Retinal pigment epithelial cell (primary cell): Measurements from ENCODE around the gene RHOH.

Source experiments
- DNase-seq: peaks from one replicate; pipeline ENCODE4 v3.0.0-alpha.2; 2010; ENCODE audit warnings: low read depth
- H3K4me3 ChIP-seq: 2 replicates; pipeline ENCODE4 v1.5.1; 2011; ENCODE audit warnings: mild to moderate bottlenecking, low read length, control low read depth, moderate library complexity
- CTCF ChIP-seq: conservative IDR thresholded peaks from 2 replicates; pipeline ENCODE4 v1.5.1; 2011; ENCODE audit warnings: low read depth, low read length, control low read depth, inconsistent platforms

The RHOH gene

GRCh38 chr4:40261231-40262076, 64.6 kb downstream of the RHOH start:
- H3K4me3 ChIP-seq, result no peak overlapping the region
- no peak for TF ChIP-seq CTCF
- DNase-seq, result no peak

- no peak for TF ChIP-seq CTCF
- no peak overlapping the region for H3K4me3 ChIP-seq
- no peak for DNase-seq
Observed at GRCh38 chr4:40262077-40262528, 65.3 kb downstream of the RHOH start.

- DNase-seq, result no peak
- H3K4me3 ChIP-seq, result no peak overlapping the region
- TF ChIP-seq CTCF, result no peak
Observed at GRCh38 chr4:40262861-40263260, 66.0 kb downstream of the RHOH start.

GRCh38 chr4:40264497-40264896, 67.7 kb downstream of the RHOH start:
- DNase-seq, result no peak

GRCh38 chr4:40264995-40265909, 68.4 kb downstream of the RHOH start:
- H3K4me3 ChIP-seq, result no peak overlapping the region
- no peak for TF ChIP-seq CTCF

More at GRCh38 chr4:40264497-40264896, 67.7 kb downstream of the RHOH start:
- TF ChIP-seq CTCF, result no peak
- H3K4me3 ChIP-seq, result no peak overlapping the region

GRCh38 chr4:40265910-40266274, 69.1 kb downstream of the RHOH start:
- DNase-seq, result no peak
- no peak for TF ChIP-seq CTCF
- H3K4me3 ChIP-seq, result no peak overlapping the region

More at GRCh38 chr4:40264995-40265909, 68.4 kb downstream of the RHOH start:
- DNase-seq, result no peak
